HG03025 (cell line): Measurements from ENCODE around the gene ZNF771.
"Not testable (repeated sequence)": the region's sequence is repeated elsewhere in the genome, so short reads cannot be mapped to it uniquely, and the experiment has no call there.

Experiments
- ATAC-seq: cut with Tn5 transposase; IDR thresholded peaks from one replicate; pipeline ENCODE4 v1.9.1; 2021; ENCODE audit warnings: mild to moderate bottlenecking, moderate library complexity; ENCODE audit not compliant: unreplicated experiment, low FRiP score

Gene ZNF771

GRCh38 chr16:30374538-30374937 is 32.9 kb upstream of the ZNF771 start, which contains the start of gene MYL11:
Gene MYL11 (plus strand): TSS chr16:30374802. CDS start chr16:30374858, 56 bp downstream.
- ATAC-seq, result no peak

- no peak for ATAC-seq
Observed at GRCh38 chr16:30375864-30376263, 31.5 kb upstream of the ZNF771 start.

- ATAC-seq, result no peak
Observed at GRCh38 chr16:30376461-30376902, 30.9 kb upstream of the ZNF771 start.

GRCh38 chr16:30377050-30377811 is 30.2 kb upstream of the ZNF771 start:
- no peak for ATAC-seq

- ATAC-seq, result peak; percentile 37
Observed at GRCh38 chr16:30377812-30378235, 29.6 kb upstream of the ZNF771 start.

- peak; percentile 70 for ATAC-seq
Observed at GRCh38 chr16:30378236-30379157, 28.9 kb upstream of the ZNF771 start.

GRCh38 chr16:30379158-30379783 is 28.1 kb upstream of the ZNF771 start:
- ATAC-seq, result no peak

GRCh38 chr16:30380072-30380802 is 27.2 kb upstream of the ZNF771 start:
- no peak for ATAC-seq

GRCh38 chr16:30380803-30381208 is 26.6 kb upstream of the ZNF771 start:
- no peak for ATAC-seq

GRCh38 chr16:30381291-30382041 is 25.9 kb upstream of the ZNF771 start:
- ATAC-seq, result no peak

GRCh38 chr16:30382111-30382881 is 25.1 kb upstream of the ZNF771 start, which contains the start of gene SEPTIN1:
Gene SEPTIN1 (minus strand): TSS chr16:30382561. CDS start chr16:30382542, 19 bp downstream.
- ATAC-seq, result no peak

- ATAC-seq, result no peak
Observed at GRCh38 chr16:30383521-30383920, 23.9 kb upstream of the ZNF771 start.

GRCh38 chr16:30394592-30395154 is 12.7 kb upstream of the ZNF771 start:
- ATAC-seq, result no peak

GRCh38 chr16:30395155-30395991 is 12.0 kb upstream of the ZNF771 start, which contains the start of gene ZNF48:
Gene ZNF48 (plus strand): TSS chr16:30395420. CDS start chr16:30395795, 375 bp downstream.
- ATAC-seq, result no peak

GRCh38 chr16:30395992-30396585 is 11.3 kb upstream of the ZNF771 start:
- ATAC-seq, result no peak

- not testable (repeated sequence) for ATAC-seq
Observed at GRCh38 chr16:30396627-30397026, 10.8 kb upstream of the ZNF771 start.

GRCh38 chr16:30397056-30397455 is 10.3 kb upstream of the ZNF771 start:
- ATAC-seq, result no peak
